GM12872 (cell line): Measurements from ENCODE around the gene TBC1D32.

Experiments used
- TF ChIP-seq, protein P1 (sequence below): IDR thresholded peaks from 3 replicates; pipeline ENCODE4 v1.5.1; 2011; ENCODE audit warnings: low read depth, mild to moderate bottlenecking, low read length, moderate library complexity; ENCODE audit not compliant: insufficient read depth

Gene TBC1D32

DNA sequence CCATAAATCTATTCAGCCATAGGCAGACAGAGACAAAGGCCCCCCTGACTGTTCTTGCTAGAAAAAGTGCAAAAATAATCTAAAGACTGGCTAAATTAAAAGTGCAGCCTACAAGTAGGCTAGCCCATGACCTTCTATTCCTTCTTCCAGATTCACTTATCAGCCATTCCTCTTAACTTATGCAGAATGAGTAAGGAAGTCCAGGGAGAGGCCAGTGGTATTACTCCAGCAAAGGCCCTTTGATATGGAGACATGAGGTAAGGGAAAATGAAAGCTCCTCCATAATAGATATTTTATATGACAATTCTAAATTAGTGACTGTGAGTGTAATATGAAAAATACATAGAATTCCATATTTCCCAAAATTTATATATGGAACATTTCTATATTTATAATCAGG is 199.4 kb downstream of the TBC1D32 start:
- TF ChIP-seq, protein P1, sequence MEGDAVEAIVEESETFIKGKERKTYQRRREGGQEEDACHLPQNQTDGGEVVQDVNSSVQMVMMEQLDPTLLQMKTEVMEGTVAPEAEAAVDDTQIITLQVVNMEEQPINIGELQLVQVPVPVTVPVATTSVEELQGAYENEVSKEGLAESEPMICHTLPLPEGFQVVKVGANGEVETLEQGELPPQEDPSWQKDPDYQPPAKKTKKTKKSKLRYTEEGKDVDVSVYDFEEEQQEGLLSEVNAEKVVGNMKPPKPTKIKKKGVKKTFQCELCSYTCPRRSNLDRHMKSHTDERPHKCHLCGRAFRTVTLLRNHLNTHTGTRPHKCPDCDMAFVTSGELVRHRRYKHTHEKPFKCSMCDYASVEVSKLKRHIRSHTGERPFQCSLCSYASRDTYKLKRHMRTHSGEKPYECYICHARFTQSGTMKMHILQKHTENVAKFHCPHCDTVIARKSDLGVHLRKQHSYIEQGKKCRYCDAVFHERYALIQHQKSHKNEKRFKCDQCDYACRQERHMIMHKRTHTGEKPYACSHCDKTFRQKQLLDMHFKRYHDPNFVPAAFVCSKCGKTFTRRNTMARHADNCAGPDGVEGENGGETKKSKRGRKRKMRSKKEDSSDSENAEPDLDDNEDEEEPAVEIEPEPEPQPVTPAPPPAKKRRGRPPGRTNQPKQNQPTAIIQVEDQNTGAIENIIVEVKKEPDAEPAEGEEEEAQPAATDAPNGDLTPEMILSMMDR, result no peak

DNA sequence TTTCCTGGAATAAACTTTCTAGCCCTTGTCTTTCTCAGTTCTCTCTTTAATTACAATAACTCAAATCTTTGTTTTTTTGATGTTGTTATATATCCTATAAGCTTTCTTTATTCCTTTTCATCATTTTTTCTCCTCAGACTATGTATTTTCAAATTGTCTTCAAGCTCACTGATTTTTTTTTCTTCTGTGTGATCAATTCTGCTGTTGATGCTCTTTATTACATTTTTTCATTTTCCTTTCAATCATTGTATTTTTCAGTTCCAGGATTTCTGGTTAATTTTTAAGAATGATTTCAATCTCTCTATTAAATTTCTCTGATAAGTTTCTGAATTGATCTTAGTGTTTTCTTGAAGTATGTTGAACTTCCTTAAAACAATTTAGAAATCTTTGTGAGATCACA is 209.7 kb downstream of the TBC1D32 start:
- TF ChIP-seq, protein P1, result no peak

- TF ChIP-seq, protein P1, result no peak
Observed at GRCh38 chr6:121112356-121112755, 221.9 kb downstream of the TBC1D32 start.

GRCh38 chr6:121110733-121111132 is 223.5 kb downstream of the TBC1D32 start:
- TF ChIP-seq, protein P1, result no peak

GRCh38 chr6:121106962-121107361 is 227.3 kb downstream of the TBC1D32 start:
- TF ChIP-seq, protein P1, result no peak

DNA sequence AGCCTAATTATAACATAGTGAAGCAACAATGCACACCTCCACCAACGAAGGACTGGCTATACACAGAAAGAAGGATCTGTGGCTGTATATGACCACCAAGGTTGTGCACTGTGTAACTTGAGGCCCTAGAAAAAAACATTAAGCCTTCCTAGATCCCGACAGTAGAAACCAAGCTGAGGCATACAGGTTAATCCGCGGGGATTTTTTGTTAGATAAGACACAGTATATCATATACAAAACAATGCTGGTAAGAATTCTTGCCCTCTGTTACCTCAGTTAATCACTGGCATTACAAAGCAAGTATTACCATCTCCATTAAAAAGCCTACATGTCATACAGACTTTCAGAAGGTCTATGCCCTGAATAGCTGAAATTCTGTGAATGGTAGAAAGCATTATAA is 228.8 kb downstream of the TBC1D32 start:
- TF ChIP-seq, protein P1, result no peak

DNA sequence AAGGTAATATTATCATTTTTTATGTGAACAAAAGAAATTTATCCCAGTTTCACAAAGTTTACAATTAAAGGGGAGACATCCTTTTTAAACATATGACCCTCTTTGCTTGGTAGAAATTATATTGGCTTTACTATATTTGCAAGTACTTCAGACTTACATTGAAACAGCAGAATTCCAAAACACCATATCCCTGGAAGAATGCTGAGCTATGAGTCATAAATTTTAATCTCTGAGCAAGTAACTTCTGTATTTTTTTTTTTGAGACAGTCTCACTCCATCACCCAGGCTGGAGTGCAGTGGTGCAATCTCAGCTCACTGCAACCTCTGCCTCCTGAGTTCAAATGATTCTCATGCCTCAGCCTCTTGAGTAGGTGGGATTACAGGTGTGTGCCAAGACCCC is 240.4 kb downstream of the TBC1D32 start:
- TF ChIP-seq, protein P1, result no peak

GRCh38 chr6:121090492-121090891 is 243.8 kb downstream of the TBC1D32 start:
- TF ChIP-seq, protein P1, result no peak
